Stimulated activated CD4-positive, alpha-beta T cell treated with anti-CD3 and anti-CD28 coated beads, Interleukin-15, amount 100 ng/mL, for 24 hours (primary cell): ENCODE data around the gene APOL1.
"Not testable (repeated sequence)": the region's sequence is repeated elsewhere in the genome, so short reads cannot be mapped to it uniquely, and the experiment has no call there.

Experiments
- DNase-seq: peaks from one replicate; pipeline ENCODE4 v3.0.0-alpha.2; 2020

Gene APOL1

GRCh38 chr22:36274531-36274930, 21.6 kb downstream of the APOL1 start:
- DNase-seq, result no peak

- DNase-seq, result peak; percentile 78
Measured at GRCh38 chr22:36277482-36278291, 24.8 kb downstream of the APOL1 start.

GRCh38 chr22:36279219-36279666, 26.3 kb downstream of the APOL1 start:
- DNase-seq, result no peak

- DNase-seq, result peak; percentile 15
Measured at GRCh38 chr22:36280379-36280778, 27.4 kb downstream of the APOL1 start.

- DNase-seq, result no peak
Measured at GRCh38 chr22:36281781-36282327, 28.9 kb downstream of the APOL1 start.

DNA sequence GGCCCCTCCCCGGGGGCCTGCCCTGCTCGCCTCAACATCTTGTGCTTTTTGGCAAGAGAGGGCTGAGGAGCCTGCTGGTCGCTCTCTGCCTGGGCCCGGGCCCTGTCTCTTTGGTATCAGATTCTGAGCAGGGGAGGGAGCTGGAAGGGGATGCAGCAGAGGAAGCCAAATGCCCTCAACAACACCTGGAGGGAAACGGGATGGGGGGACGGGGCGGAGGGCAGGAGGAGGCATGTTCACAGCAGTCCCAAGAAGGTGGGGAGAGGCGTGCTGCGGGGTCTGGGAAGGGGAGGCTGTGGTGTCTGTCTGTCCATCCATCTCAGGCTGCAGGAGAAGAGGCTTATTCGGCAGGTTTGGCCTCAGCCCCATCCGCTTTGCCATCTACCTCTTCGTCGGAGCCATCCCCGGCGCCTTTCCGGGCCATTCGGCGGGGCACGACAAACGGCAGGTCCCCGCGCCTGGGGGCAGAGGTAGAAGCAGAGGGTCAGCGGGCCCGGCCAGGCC, 29.4 kb downstream of the APOL1 start:
- DNase-seq, result no peak

DNA sequence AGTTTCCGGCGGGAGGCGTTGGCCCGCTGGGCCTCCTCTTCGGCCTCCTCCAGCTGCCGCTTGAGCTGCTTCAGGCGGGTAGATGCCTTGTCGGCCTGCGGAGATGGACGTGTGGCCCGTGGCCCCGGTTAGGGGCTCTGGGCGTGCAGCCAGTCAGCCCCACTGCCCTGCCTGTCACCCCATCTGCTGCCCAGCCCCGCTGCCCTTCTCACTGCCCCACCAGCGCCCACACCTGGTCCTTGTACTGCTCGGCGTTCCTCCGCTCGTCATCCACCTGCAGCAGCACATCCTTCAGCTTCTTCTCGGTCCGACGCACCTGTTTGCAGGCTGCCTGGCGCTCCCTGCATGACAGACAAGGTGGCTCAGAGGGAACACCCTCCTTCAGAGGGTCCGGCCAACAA, 31.2 kb downstream of the APOL1 start:
- no peak for DNase-seq

DNA sequence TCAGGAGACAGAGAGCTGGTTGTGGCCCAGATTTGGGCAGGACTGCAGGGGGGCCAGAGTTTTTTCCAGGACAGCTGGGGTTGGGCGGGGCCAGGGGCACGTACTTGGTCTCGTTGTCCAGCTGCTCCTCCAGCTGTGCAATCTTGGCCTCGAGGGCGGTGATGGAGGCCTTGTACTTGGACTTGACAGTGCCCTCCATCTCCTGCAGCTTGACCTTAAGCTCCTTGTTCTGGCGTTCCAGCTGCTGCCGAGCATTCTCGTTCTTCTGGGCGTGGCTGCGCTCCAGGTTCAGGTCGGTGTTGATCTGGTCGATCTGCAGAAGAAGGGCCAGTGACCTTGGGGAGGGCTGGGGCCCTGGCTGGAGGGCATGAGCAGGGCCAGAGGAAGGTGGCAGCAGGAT, 32.1 kb downstream of the APOL1 start:
- no peak for DNase-seq

GRCh38 chr22:36285545-36285944, 32.6 kb downstream of the APOL1 start:
- DNase-seq, result no peak

- peak; percentile 81 for DNase-seq
Measured at GRCh38 chr22:36286096-36286957, 33.4 kb downstream of the APOL1 start.

DNA sequence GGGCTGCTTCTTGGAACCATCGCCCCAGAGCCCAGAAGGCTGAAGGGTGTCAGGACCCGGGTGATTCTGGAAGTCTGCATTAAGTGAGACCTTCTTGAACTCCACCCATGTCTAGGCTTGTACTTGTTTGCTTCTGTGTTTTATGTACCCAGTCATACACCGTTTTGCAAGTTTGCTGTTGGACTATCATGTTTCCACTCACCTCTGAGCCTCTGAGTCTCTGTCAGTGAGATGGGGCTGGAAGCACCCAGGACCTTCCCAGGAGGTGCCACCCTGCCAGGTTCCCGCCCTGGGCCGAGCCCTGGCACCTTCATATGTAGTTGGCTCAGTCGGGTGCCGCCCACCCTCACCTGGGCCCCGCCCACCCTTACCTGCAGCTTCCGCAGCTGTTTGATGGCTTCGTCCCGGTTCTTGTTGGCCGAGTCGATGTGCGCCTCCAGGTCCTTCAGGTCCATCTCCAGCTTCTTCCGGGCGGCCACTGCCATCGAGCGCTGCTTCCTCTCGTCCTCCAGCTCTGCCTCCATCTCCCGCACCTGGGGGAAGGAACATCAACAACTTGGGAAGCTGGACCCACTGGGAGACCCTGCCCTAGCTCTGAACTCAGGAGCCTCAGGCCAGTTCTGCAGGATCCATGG, 35.1 kb downstream of the APOL1 start:
- no peak for DNase-seq

- DNase-seq, result no peak
Measured at GRCh38 chr22:36288571-36289405, 35.9 kb downstream of the APOL1 start.

DNA sequence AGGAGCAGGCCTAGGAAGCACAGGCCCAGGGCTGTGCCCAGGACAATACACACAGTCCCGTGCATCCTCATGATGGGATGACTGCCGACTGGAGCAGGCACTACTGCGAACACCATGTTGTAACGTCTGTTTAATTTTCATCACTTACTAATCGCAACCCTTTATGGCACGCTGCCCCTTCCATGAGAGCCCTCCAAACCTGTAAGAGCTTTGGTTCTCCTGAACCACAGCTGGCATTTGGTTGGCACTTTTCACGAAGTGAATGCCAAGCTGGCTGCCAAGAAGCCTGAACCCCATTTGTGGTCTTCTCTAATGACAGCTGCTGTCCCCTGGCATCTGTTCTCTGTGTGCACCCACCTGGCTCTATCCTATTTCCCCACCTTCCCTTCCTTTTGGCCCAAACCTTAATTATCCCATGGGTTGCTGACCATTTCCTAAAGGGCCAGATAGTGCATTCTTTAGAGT, 36.5 kb downstream of the APOL1 start:
- no peak for DNase-seq

- DNase-seq, result not testable (repeated sequence)
Measured at GRCh38 chr22:36289948-36290371, 37.0 kb downstream of the APOL1 start.

DNA sequence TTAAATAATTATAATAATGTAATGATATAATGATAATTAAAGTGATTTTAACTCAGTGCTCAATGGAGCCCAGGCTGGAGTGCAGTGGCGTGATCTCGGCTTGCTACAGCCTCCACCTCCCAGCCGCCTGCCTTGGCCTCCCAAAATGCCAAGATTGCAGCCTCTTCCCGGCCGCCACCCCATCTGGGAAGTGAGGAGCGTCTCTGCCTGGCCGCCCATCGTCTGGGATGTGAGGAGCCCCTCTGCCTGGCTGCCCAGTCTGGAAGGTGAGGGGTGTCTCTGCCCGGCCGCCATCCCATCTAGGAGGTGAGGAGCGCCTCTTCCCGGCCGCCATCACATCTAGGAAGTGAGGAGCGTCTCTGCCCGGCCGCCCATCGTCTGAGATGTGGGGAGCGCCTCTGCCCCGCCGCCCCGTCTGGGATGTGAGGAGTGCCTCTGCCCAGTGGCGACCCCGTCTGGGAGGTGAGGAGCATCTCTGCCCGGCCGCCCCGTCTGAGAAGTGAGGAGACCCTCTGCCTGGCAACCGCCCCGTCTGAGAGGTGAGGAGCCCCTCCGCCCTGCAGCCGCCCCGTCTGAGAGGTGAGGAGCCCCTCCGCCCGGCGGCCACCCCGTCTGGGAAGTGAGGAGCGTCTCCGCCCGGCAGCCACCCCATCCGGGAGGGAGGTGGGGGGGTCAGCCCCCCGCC, 37.6 kb downstream of the APOL1 start:
- not testable (repeated sequence) for DNase-seq

DNA sequence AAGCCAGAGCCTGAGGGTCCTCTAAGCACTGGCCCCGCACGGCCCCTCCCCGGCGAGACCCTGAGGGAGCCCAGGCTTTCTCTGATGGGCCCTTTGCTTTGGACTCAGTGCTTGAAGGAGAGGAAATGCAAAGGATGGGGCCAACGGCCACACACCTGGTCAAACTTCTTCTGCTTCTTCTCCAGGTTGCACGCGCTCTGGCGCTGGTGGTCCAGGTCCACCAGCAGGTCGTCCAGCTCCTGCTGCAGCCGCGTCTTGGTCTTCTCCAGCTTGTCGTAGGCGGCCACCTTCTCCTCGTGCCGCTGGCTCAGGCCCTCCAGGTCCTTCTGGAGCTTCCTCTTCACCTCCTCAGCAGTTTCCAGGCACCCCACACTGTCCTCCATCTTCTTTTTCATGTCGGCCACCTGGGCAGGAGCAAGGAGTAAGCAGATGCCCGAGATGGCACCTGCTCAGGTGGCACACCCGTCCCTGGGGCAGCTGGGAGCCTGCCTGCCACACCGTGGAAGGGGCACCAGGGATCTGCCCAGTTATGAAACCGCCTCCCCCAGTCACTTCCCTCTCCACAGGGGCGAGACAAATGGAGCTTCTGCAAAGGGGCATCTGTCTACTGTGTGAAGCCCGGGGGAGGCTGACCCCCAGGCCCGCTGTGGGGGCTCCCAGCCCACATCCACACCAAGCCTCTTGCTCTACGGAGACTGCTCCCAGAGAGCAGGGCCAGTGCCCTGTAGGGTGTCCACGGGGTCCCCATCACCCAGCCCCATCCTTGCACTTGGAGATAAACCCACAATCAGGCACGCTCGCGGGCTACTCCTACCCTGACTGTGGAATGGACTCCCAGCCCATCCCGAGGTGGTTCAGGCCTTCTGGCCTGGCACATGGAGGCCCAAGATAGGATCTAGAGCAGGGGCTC, 39.2 kb downstream of the APOL1 start:
- DNase-seq, result no peak

GRCh38 chr22:36292823-36293530, 40.0 kb downstream of the APOL1 start:
- no peak for DNase-seq

DNA sequence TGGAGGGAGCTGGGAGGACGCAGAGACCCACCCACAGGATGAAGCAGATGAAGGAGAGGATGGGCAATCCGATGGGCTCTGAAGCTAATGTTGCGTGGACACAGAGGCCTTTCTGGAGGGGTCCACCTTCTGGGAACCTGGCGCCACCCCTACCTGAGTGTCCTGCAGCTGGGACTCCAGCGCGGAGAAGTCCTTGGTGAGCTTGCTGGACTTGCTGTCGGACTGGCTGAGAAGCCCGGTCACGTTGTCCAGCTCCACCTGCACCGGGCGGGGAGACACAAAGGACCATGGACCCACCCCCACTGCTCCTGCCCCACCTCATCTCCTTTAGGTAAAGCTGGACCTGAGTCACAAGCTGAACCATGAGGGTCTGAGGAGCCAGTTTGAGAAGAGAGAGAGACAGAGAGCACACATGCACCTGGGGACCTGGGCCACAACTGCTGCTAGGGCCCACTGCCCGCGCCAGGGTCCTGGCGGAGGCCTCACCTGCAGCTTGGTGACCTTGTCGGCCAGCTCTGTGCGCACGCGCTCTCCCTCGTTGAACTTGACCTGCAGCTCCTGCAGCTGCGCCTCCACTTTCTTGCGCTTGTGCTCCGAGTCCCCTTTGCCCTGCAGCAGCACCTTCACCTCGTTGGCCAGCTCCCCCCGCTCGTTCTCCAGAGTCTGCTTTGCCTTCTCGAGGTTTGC, 40.8 kb downstream of the APOL1 start:
- no peak for DNase-seq

DNA sequence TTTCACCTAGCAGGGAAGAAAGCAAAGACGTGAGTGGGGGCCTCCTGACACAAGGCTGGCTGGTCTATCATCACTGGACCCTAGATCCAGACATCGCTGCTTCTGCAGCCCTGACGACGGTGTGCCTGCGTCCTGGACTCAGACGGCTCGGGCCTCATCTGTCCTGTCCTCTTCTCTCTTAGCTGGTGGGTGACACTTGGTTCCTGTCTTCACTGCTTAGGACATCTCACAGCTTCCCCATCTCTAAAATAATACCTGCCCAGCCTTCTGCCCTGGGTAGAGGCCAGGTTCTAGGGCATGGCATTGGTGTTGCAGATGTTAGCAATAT, 41.3 kb downstream of the APOL1 start:
- DNase-seq, result no peak
